MM.1S (cell line): ENCODE measurements around the gene LCP1.

ENCODE experiments used
- EZH2 ChIP-seq: fragments of 300-600 bp; sonication (generic); optimal IDR thresholded peaks from 2 replicates; pipeline ENCODE3; 2017; ENCODE audit warnings: low read depth, mild to moderate bottlenecking, antibody characterized with exemption, low read length, mixed read lengths
- EZH2phosphoT487 ChIP-seq: fragments of 300-600 bp; sonication (generic); IDR thresholded peaks from 2 replicates; pipeline ENCODE4 v1.6.1; 2018; ENCODE audit warnings: antibody characterized with exemption, low read length
- TF ChIP-seq, protein P1 (sequence below): fragments of 300-600 bp; sonication (generic); IDR thresholded peaks from 2 replicates; pipeline ENCODE4 v1.5.1; 2016; ENCODE audit warnings: antibody characterized with exemption, low read length, mixed read lengths

DNA sequence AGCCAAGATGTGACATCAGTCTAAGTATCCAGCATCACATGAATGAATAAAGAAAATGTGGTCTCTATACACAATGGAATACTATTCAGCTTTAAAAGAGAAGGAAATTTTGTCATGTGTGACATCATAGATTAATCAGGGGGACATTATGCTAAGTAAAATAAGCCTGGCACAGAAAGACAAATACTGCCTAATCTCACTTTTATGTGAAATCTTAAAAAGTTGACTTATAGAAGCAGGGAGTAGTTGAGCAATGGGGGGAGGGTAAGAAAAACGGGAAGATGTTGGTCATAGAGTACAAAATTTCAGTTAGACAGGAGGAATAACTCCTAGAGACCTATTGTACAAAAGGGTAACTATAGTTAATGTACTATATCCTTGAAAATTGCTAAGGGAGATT, 10.4 kb upstream of the LCP1 start:
- TF ChIP-seq, protein P1, sequence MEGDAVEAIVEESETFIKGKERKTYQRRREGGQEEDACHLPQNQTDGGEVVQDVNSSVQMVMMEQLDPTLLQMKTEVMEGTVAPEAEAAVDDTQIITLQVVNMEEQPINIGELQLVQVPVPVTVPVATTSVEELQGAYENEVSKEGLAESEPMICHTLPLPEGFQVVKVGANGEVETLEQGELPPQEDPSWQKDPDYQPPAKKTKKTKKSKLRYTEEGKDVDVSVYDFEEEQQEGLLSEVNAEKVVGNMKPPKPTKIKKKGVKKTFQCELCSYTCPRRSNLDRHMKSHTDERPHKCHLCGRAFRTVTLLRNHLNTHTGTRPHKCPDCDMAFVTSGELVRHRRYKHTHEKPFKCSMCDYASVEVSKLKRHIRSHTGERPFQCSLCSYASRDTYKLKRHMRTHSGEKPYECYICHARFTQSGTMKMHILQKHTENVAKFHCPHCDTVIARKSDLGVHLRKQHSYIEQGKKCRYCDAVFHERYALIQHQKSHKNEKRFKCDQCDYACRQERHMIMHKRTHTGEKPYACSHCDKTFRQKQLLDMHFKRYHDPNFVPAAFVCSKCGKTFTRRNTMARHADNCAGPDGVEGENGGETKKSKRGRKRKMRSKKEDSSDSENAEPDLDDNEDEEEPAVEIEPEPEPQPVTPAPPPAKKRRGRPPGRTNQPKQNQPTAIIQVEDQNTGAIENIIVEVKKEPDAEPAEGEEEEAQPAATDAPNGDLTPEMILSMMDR: no peak
- no peak for TF ChIP-seq EZH2phosphoT487
- TF ChIP-seq EZH2: no peak
